Cardiac fibroblast (primary cell): ENCODE data around the gene C2CD5.

ENCODE experiments used
- DNase-seq, 2 donors: peaks; one replicate each; pipeline versions ENCODE4 v3.0.0 to v3.0.0-alpha.2; 2010; ENCODE audit warnings: low read depth in 2 of 2
- H3K4me3 ChIP-seq, 2 donors: replicated peaks in 1 of 2; 1 replicate in 1 of 2; 2 replicates in 1 of 2; pipeline ENCODE4 v1.5.1; 2011; ENCODE audit warnings: low read depth in 2 of 2, low read length in 2 of 2, mild to moderate bottlenecking in 2 of 2, moderate library complexity in 1 of 2
- CTCF ChIP-seq: IDR thresholded peaks from one replicate; pipeline ENCODE4 v1.5.1; 2011; ENCODE audit warnings: low read depth, mild to moderate bottlenecking, low read length, inconsistent platforms

The C2CD5 gene

GRCh38 chr12:22529281-22530060 lies 14.9 kb downstream of the C2CD5 start:
- no peak overlapping the region for H3K4me3 ChIP-seq
- TF ChIP-seq CTCF: peak; percentile 37
- DNase-seq: peak; percentile 29 to 71

- DNase-seq: peak; percentile 72 to 81
- H3K4me3 ChIP-seq: no peak overlapping the region
- TF ChIP-seq CTCF: no peak
Observed at GRCh38 chr12:22527999-22528398, 16.3 kb downstream of the C2CD5 start.

GRCh38 chr12:22526836-22527235 lies 17.5 kb downstream of the C2CD5 start:
- DNase-seq: no peak
- TF ChIP-seq CTCF: no peak
- no peak overlapping the region for H3K4me3 ChIP-seq

GRCh38 chr12:22525426-22525825 lies 18.9 kb downstream of the C2CD5 start:
- DNase-seq: peak; percentile 37 to 62
- no peak overlapping the region for H3K4me3 ChIP-seq
- TF ChIP-seq CTCF: no peak

- no peak overlapping the region for H3K4me3 ChIP-seq
- peak; percentile 10 to 90 for DNase-seq
- no peak for TF ChIP-seq CTCF
Observed at GRCh38 chr12:22518998-22519397, 25.3 kb downstream of the C2CD5 start.

GRCh38 chr12:22518060-22518719 lies 26.2 kb downstream of the C2CD5 start:
- no peak for TF ChIP-seq CTCF
- no peak overlapping the region for H3K4me3 ChIP-seq
- peak; percentile 55 to 75 for DNase-seq

- no peak for DNase-seq
- H3K4me3 ChIP-seq: no peak overlapping the region
- no peak for TF ChIP-seq CTCF
Observed at GRCh38 chr12:22514875-22515274, 29.5 kb downstream of the C2CD5 start.
